ENCODE measurements around the gene PLPP3.

The PLPP3 gene

DNA sequence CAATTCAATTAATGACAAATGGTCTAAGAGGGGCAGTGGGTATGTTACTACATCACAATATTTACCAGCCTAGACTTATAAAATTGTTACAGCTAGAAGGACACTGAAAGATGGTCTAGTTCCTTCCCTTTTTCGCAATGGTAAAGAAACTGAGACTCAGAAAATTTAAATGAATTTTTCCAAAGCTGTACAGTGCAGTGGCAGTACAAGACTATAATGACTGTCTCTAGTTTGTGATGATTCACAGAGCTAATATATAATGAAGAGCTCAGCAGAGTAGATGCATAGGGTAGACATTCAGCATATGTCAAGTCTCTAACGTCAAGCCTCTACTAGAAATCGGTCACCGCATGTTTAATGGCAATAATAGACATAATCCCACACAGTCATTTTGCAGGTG lies 4.6 kb downstream of the PLPP3 start:
- H3K9me3 ChIP-seq (ENCODE audit: low read length) = no peaks in the 10 kb centered on the region
- no peaks in the 10 kb centered on the region for H3K36me3 ChIP-seq (ENCODE audit: insufficient read depth, low read length)
- no peaks in the 10 kb centered on the region for H3F3A ChIP-seq (ENCODE audit: insufficient read depth, low read length)
- H2AFZ ChIP-seq (ENCODE audit: low read length) = no peak overlapping the region
- no peaks in the 10 kb centered on the region for H3K4me1 ChIP-seq (ENCODE audit: insufficient read depth, low read length, severe bottlenecking)
- no peaks in the 10 kb centered on the region for H3K27me3 ChIP-seq (ENCODE audit: insufficient read depth, low read length)
- no peaks in the 10 kb centered on the region for H4K20me1 ChIP-seq (ENCODE audit: insufficient read depth, low read length)
- H3K27ac ChIP-seq (ENCODE audit: low read depth, low read length, poor library complexity, severe bottlenecking) = no peak overlapping the region
- TF ChIP-seq, protein P1, sequence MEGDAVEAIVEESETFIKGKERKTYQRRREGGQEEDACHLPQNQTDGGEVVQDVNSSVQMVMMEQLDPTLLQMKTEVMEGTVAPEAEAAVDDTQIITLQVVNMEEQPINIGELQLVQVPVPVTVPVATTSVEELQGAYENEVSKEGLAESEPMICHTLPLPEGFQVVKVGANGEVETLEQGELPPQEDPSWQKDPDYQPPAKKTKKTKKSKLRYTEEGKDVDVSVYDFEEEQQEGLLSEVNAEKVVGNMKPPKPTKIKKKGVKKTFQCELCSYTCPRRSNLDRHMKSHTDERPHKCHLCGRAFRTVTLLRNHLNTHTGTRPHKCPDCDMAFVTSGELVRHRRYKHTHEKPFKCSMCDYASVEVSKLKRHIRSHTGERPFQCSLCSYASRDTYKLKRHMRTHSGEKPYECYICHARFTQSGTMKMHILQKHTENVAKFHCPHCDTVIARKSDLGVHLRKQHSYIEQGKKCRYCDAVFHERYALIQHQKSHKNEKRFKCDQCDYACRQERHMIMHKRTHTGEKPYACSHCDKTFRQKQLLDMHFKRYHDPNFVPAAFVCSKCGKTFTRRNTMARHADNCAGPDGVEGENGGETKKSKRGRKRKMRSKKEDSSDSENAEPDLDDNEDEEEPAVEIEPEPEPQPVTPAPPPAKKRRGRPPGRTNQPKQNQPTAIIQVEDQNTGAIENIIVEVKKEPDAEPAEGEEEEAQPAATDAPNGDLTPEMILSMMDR (IDR thresholded peaks at IDR 0.05; ENCODE audit: low read length) = no peak
- TF ChIP-seq EZH2 (IDR thresholded peaks at IDR 0.05; ENCODE audit: borderline replicate concordance, low read length) = no peak
- no peak overlapping the region for H3K9ac ChIP-seq (ENCODE audit: low read length)
- no peak overlapping the region for H3K4me2 ChIP-seq (ENCODE audit: low read length)
- H3K79me2 ChIP-seq (ENCODE audit: insufficient read depth, low read length) = no peaks in the 10 kb centered on the region
- no peak overlapping the region for H3K4me3 ChIP-seq (ENCODE audit: low read depth, low read length, poor library complexity, severe bottlenecking)
- no peaks in the 10 kb centered on the region for H3K9me2 ChIP-seq (ENCODE audit: low read depth, low read length)

DNA sequence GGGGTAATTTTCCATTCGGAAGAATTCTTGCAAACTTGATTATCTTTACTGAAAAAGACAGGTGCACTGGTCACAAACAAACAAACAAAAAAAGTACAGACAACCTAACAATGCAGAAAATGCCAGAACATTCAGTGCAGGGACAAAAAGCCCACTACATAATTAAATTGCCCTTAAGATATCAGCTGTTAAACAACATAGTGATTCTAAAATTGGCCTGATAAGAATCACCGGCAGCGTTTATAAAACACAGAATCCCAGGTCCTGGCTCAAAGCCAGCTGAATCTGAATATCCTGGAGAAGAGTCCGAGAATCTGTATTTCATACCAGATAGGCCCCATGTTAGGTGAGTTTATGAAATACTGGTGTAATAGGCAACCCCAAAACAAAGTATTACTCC lies 6.1 kb downstream of the PLPP3 start:
- H3K4me1 ChIP-seq (ENCODE audit: insufficient read depth, low read length, severe bottlenecking) = no peaks in the 10 kb centered on the region
- no peaks in the 10 kb centered on the region for H3K36me3 ChIP-seq (ENCODE audit: insufficient read depth, low read length)
- H3K27ac ChIP-seq (ENCODE audit: low read depth, low read length, poor library complexity, severe bottlenecking) = no peak overlapping the region
- no peak for TF ChIP-seq EZH2 (IDR thresholded peaks at IDR 0.05; ENCODE audit: borderline replicate concordance, low read length)
- TF ChIP-seq, protein P1 (IDR thresholded peaks at IDR 0.05; ENCODE audit: low read length) = no peak
- H3F3A ChIP-seq (ENCODE audit: insufficient read depth, low read length) = no peaks in the 10 kb centered on the region
- no peak overlapping the region for H3K9ac ChIP-seq (ENCODE audit: low read length)
- H3K79me2 ChIP-seq (ENCODE audit: insufficient read depth, low read length) = no peaks in the 10 kb centered on the region
- H2AFZ ChIP-seq (ENCODE audit: low read length) = no peak overlapping the region
- no peak overlapping the region for H3K4me2 ChIP-seq (ENCODE audit: low read length)
- no peaks in the 10 kb centered on the region for H4K20me1 ChIP-seq (ENCODE audit: insufficient read depth, low read length)
- no peaks in the 10 kb centered on the region for H3K9me2 ChIP-seq (ENCODE audit: low read depth, low read length)
- H3K9me3 ChIP-seq (ENCODE audit: low read length) = no peaks in the 10 kb centered on the region
- no peaks in the 10 kb centered on the region for H3K27me3 ChIP-seq (ENCODE audit: insufficient read depth, low read length)
- H3K4me3 ChIP-seq (ENCODE audit: low read depth, low read length, poor library complexity, severe bottlenecking) = no peak overlapping the region

DNA sequence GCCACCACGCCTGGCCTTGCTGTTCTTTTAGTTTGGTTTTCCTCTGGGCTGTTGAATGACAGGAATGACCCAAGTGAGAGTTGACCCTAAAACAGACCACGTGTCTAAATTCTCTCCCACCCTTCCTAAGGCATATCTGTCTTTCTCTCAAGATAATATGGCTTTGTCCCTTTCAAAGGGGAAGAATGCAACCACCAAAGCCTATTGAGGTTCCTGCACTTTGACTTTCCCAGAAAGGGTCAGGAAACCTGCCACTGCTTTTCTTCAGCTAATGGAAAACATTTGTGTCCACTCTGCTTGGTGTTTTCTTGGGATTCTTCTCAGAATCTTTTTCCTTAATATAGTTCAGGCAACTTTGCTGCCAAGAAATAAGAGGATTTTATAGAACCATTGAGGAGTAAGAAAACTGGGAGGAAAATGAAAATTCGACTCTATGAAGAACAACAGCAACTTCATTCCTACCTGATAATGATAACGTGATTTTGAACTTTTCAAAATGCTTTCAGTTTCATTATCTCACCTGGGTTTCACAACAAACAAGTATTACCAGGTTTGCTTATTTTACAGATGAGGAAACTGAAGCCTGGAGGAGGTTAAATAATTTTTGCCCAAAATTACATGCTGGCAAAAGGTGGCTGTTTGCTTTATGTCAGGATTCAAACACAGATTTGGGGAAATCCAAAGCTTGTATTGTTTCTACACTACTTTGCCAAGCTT lies 6.9 kb downstream of the PLPP3 start:
- Histone ChIP-seq H3K4me1 (ENCODE audit: insufficient read depth, low read length, severe bottlenecking) (no peaks in the 10 kb centered on the region), H3K79me2 (ENCODE audit: insufficient read depth, low read length) (no peaks in the 10 kb centered on the region)

More for the DNA sequence above, 6.9 kb downstream of the PLPP3 start:
- Histone ChIP-seq H3K9me3 (ENCODE audit: low read length) (no peaks in the 10 kb centered on the region), H3K4me2 (ENCODE audit: low read length) (no peak overlapping the region), H3K27me3 (ENCODE audit: insufficient read depth, low read length) (no peaks in the 10 kb centered on the region), H2AFZ (ENCODE audit: low read length) (no peak overlapping the region), H3K27ac (ENCODE audit: low read depth, low read length, poor library complexity, severe bottlenecking) (no peak overlapping the region), H3K9ac (ENCODE audit: low read length) (no peak overlapping the region), H3K4me3 (ENCODE audit: low read depth, low read length, poor library complexity, severe bottlenecking) (no peak overlapping the region), H4K20me1 (ENCODE audit: insufficient read depth, low read length) (no peaks in the 10 kb centered on the region), H3K36me3 (ENCODE audit: insufficient read depth, low read length) (no peaks in the 10 kb centered on the region), H3F3A (ENCODE audit: insufficient read depth, low read length) (no peaks in the 10 kb centered on the region), H3K9me2 (ENCODE audit: low read depth, low read length) (no peaks in the 10 kb centered on the region)
- TF ChIP-seq, protein P1 (IDR thresholded peaks at IDR 0.05; ENCODE audit: low read length) = no peak
- TF ChIP-seq EZH2 (IDR thresholded peaks at IDR 0.05; ENCODE audit: borderline replicate concordance, low read length) = no peak
